HepG2 (cell line): ENCODE results near the gene ID3. TPM values are rescaled to one million over a fixed set of nuclear protein-coding genes. Genes with fewer than 3 reads are reported as not detected.

ENCODE experiments used
- AGO1 ChIP-seq: fragments of 200-400 bp; formaldehyde crosslinking; IDR thresholded peaks from 2 replicates; pipeline ENCODE4 v1.6.1; 2017; ENCODE audit warnings: mild to moderate bottlenecking, low read depth, low read length, moderate library complexity; ENCODE audit not compliant: poor library complexity, severe bottlenecking
- ARHGAP35 ChIP-seq: sonication (generic); formaldehyde crosslinking; IDR thresholded peaks from 2 replicates; pipeline ENCODE4 v1.9.0; 2022; ENCODE audit warnings: mild to moderate bottlenecking, inconsistent platforms, moderate library complexity, missing genetic modification reagents, borderline replicate concordance
- HOXA5 ChIP-seq: sonication (generic); formaldehyde crosslinking; IDR thresholded peaks from 2 replicates; pipeline ENCODE4 v1.4.0; 2020; ENCODE audit warnings: missing genetic modification reagents
- KAT2B ChIP-seq: fragments of 150-350 bp; IDR thresholded peaks from 2 replicates; pipeline ENCODE4 v1.6.1; 2014; ENCODE audit warnings: low read depth, low read length, borderline replicate concordance
- MYC ChIP-seq: sonication (generic); formaldehyde crosslinking; IDR thresholded peaks from 2 replicates; pipeline ENCODE4 v1.9.0; 2021; ENCODE audit warnings: missing genetic modification reagents, borderline replicate concordance
- PCBP1 ChIP-seq: fragments of 200-400 bp; formaldehyde crosslinking; IDR thresholded peaks from 2 replicates; pipeline ENCODE4 v1.6.1; 2017; ENCODE audit warnings: mild to moderate bottlenecking, low read depth, low read length, borderline replicate concordance
- PLSCR1 ChIP-seq: sonication (generic); formaldehyde crosslinking; IDR thresholded peaks from 2 replicates; pipeline ENCODE4 v1.5.0; 2020; ENCODE audit warnings: missing genetic modification reagents, mild to moderate bottlenecking, borderline replicate concordance
- REST ChIP-seq, 2 experiments: IDR thresholded peaks; 2 replicates each; pipeline ENCODE4 v1.6.1; 2011 to 2012; ENCODE audit warnings: low read length in 2 of 2, borderline replicate concordance in 1 of 2, low read depth in 1 of 2, mild to moderate bottlenecking in 1 of 2, moderate library complexity in 1 of 2
- SNRNP70 ChIP-seq: fragments of 200-400 bp; formaldehyde crosslinking; IDR thresholded peaks from 2 replicates; pipeline ENCODE4 v1.6.1; 2017; ENCODE audit warnings: mild to moderate bottlenecking, low read depth, low read length, moderate library complexity
- SP1 ChIP-seq, 2 experiments: fragments of 450-650 bp in 1 of 2; sonication (generic) in 1 of 2; formaldehyde crosslinking in 1 of 2; IDR thresholded peaks; 2 replicates each; pipeline versions ENCODE4 v1.4.0 to v1.6.1; 2016 to 2020; ENCODE audit warnings: missing genetic modification reagents in 1 of 2
- TAF1 ChIP-seq: sonication (generic); formaldehyde crosslinking; IDR thresholded peaks from 2 replicates; pipeline ENCODE4 v1.4.0; 2020; ENCODE audit warnings: missing genetic modification reagents
- ZFP62 ChIP-seq: sonication (generic); formaldehyde crosslinking; IDR thresholded peaks from 2 replicates; pipeline ENCODE4 v1.4.0; 2020; ENCODE audit warnings: missing genetic modification reagents
- ZNF281 ChIP-seq: sonication (generic); formaldehyde crosslinking; IDR thresholded peaks from 2 replicates; pipeline ENCODE4 v1.4.0; 2020; ENCODE audit warnings: missing genetic modification reagents, borderline replicate concordance
- ZNF609 ChIP-seq: sonication (generic); formaldehyde crosslinking; IDR thresholded peaks from 2 replicates; pipeline ENCODE4 v1.4.0; 2020; ENCODE audit warnings: mild to moderate bottlenecking, missing genetic modification reagents, borderline replicate concordance
- ZNF891 ChIP-seq: sonication (generic); formaldehyde crosslinking; IDR thresholded peaks from 2 replicates; pipeline ENCODE4 v1.5.0; 2020; ENCODE audit warnings: mild to moderate bottlenecking, missing genetic modification reagents
- polyA plus RNA-seq, 8 experiments: library from polyadenylated mRNA; depleted of rRNA in 3 of 8; stranded (reverse) in 7 of 8; unstranded in 1 of 8; fragments of >200 nt; fragmentation: Illumina TruSeq in 4 of 8; extraction: Trizol in 4 of 8; gene quantifications; 2 replicates each; pipeline versions ENCODE4 v1.2.1 to v1.2.3, GENCODE V29; 2011 to 2016; ENCODE audit warnings: low read depth in 4 of 8, missing spikeins in 1 of 8, mixed read lengths in 1 of 8; ENCODE audit not compliant: insufficient read depth in 1 of 8
- total RNA-seq, 5 experiments: library from RNA; depleted of rRNA; stranded (reverse); fragments of >200 nt; fragmentation: Illumina TruSeq; extraction: Trizol; gene quantifications; 2 replicates each; pipeline ENCODE4 v1.2.3, GENCODE V29; 2016; ENCODE audit warnings: low read depth in 1 of 5

The ID3 gene
- total and polyA plus RNA-seq, 2 of the 13 experiments (the other 11 are each of a cell fraction or from before 2014, with no cell fraction given): 64.8 to 115 TPM

- TF ChIP-seq REST (IDR thresholded peaks at IDR 0.05; ENCODE audit: borderline replicate concordance in 1 of 2, low read depth in 1 of 2, low read length in 2 of 2): no peak
- 0 out of 2 replicates have a peak, but pooled peaks have one; percentile 21 for TF ChIP-seq PCBP1
- no peak; the same call in 1 of the 2 replicates for TF ChIP-seq ZNF281 (CRISPR knock-in tag)
- no peak for TF ChIP-seq KAT2B
- no peak for TF ChIP-seq HOXA5 (CRISPR knock-in tag)
- no peak for TF ChIP-seq SP1 (IDR thresholded peaks at IDR 0.05)
- 0 out of 2 replicates have a peak, but pooled peaks have one; percentile 12 for TF ChIP-seq SP1 (CRISPR knock-in tag; IDR thresholded peaks at IDR 0.05)
- TF ChIP-seq TAF1: peak; percentile 63
- no peak for TF ChIP-seq PLSCR1 (CRISPR knock-in tag)
- TF ChIP-seq ZNF891: no peak
- peak; percentile 79; the same call in 1 of the 2 replicates for TF ChIP-seq MYC (CRISPR knock-in tag)
- peak; percentile 50 for TF ChIP-seq AGO1
- TF ChIP-seq SNRNP70: no peak
- TF ChIP-seq ZNF609 (CRISPR knock-in tag): peak; percentile 65
- no peak for TF ChIP-seq ARHGAP35 (CRISPR knock-in tag)
- no peak for TF ChIP-seq ZFP62 (CRISPR knock-in tag)
These were observed 995 bp downstream of the ID3 start (continued) for GRCh38 chr1:23558140-23558871.
